Lower leg skin (tissue), 4 donors: ENCODE data around the gene TPM4. TPM values are rescaled to one million over a fixed set of nuclear protein-coding genes. Genes with fewer than 3 reads are reported as not detected.

Source experiments
- DNase-seq, 2 donors: peaks; one replicate each; pipeline ENCODE4 v3.0.0-alpha.2; 2019; ENCODE audit warnings: low spot score in 2 of 2
- H3K4me3 ChIP-seq: fragments of 200-600 bp; sonication (generic); 2 replicates; pipeline ENCODE4 v1.5.1; 2017; ENCODE audit warnings: mild to moderate bottlenecking, low read depth; ENCODE audit not compliant: poor library complexity, severe bottlenecking
- POLR2A ChIP-seq, 2 donors: fragments of 450-650 bp; IDR thresholded peaks; one replicate each; pipeline ENCODE4 v1.6.1; 2016 to 2017; ENCODE audit warnings: antibody characterized with exemption in 2 of 2, mild to moderate bottlenecking in 1 of 2, moderate library complexity in 1 of 2
- WGBS, 2 donors: methylation state at CpG; one replicate each; pipeline ENCODE4 v1.1.5; 2018; 5-methylcytosine and 5-hydroxymethylcytosine counted together
- intact Hi-C: fragments of 100-400 bp; cut with DNase I; formaldehyde crosslinking; loops from one replicate; pipeline ENCODE4 v1.15.0; 2023; ENCODE audit warnings: low total_unique reads
- total RNA-seq, 4 donors: library from RNA; depleted of rRNA; stranded (reverse); fragments of >200 nt; gene quantifications; one replicate each; pipeline ENCODE4 v1.1.0, GENCODE V29; 2016
- TF ChIP-seq, protein P1 (sequence below), 3 donors: fragments of 450-650 bp; IDR thresholded peaks; one replicate each; pipeline ENCODE4 v1.5.1; 2016; ENCODE audit warnings: antibody characterized with exemption in 3 of 3, mild to moderate bottlenecking in 3 of 3, moderate library complexity in 2 of 3

The TPM4 gene
- total RNA-seq, 4 donors from 2014 or later = 217 to 303 (median 267) TPM

DNA sequence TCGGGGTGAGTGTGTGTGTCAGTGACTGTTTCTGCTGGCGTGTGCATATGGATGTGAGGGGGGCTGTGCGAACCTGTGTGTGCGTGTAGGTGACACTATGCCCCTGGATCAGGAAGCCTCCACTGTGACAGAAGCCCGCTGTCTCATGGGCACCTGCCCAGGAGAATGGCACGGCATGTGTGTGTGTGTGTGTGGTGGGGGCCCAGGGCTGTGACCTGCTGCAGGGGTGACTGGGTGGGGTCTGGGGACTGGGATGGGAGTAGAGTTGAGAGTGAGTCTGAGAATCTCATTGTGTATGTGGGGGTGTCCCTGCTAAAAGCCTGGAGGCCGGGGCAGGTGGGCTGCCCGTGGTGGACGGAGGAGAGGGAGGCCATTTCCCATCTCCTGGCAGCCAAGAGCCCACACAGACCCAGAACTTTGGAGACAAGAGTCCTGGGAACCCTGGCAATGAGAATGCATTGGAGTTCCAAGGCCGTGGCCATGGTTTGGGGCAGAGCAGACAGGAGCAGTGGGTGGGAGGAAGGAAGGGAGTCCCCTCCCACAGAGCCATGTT lies 6.4 kb upstream of the TPM4 start:
- intact Hi-C loops = no loop called here
- TF ChIP-seq POLR2A (IDR thresholded peaks at IDR 0.05) = no peak

DNA sequence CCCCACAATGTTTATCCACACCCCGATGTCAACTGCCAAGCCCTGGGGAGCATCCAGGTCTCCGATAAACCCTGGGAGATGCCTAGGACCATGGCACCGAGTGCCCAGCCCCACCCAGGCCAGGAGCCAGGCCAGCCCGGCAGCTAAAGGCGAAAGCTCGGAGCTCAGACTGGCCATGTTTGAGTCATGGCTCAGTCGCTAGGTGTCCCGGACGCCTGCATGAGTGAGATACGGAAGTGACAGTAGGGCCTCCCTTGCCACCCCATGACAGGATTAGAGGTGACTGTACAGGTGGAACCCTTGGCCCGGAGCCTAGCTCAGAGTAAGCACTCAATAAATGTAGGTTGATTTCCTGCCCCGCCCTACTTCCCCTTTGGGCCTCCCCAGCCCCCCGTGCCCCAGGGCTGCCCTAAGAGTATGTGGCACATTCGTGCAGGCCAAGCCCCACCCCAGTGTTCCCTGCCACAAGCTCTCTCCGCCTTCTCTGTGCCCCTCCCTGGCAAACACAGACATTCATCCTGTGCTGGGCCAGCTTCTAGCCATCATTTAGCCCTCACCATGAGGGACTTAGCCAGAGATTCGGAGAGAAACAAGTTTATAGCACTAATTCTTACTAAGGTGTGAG lies 5.8 kb upstream of the TPM4 start:
- WGBS, 2 donors = 21 to 37% methylated on average over 16 of the region's 16 CpGs
- TF ChIP-seq, protein P1, sequence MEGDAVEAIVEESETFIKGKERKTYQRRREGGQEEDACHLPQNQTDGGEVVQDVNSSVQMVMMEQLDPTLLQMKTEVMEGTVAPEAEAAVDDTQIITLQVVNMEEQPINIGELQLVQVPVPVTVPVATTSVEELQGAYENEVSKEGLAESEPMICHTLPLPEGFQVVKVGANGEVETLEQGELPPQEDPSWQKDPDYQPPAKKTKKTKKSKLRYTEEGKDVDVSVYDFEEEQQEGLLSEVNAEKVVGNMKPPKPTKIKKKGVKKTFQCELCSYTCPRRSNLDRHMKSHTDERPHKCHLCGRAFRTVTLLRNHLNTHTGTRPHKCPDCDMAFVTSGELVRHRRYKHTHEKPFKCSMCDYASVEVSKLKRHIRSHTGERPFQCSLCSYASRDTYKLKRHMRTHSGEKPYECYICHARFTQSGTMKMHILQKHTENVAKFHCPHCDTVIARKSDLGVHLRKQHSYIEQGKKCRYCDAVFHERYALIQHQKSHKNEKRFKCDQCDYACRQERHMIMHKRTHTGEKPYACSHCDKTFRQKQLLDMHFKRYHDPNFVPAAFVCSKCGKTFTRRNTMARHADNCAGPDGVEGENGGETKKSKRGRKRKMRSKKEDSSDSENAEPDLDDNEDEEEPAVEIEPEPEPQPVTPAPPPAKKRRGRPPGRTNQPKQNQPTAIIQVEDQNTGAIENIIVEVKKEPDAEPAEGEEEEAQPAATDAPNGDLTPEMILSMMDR (IDR thresholded peaks at IDR 0.05) = no peak
- no peak for TF ChIP-seq POLR2A (IDR thresholded peaks at IDR 0.05)
- intact Hi-C loops = no loop called here
- H3K4me3 ChIP-seq = no peak overlapping the region
- peak; percentile 86 to 95 for DNase-seq

More for the DNA sequence above, 6.4 kb upstream of the TPM4 start:
- peak in 1 of 2 donors; percentile 85 for DNase-seq
- no peak overlapping the region for H3K4me3 ChIP-seq
- 55 to 57% methylated on average over 8 to 10 of the region's 10 CpGs for WGBS, 2 donors

DNA sequence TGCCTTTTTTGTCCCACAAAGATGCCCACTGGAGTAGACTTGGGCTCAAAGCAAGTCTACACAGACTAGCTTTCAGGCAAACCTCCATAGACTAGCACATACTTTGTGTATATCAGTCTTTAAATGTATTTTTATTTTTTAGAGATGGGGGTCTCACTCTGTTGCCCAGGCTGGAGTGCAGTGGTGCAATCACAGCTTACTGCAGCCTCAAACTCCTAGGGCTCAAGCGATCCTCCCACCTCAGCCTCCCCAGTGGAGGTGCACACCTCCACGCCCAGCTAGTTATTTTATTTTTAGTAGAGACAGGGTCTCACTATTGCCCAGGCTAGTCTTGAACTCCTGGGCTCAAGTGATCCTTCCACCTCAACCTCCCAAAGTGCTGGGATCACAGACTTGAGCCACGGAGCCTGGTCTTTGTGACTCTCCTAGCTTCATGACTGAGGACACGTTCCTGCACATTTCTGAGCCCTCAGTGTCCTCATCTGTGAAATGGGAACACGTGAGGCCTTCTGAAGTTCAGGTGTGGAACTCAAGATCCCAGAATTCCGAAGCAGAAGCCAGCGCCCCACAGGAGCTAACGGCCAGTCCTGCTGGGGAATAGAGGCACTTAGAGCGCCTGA lies 5.1 kb upstream of the TPM4 start:
- no peak for DNase-seq
- TF ChIP-seq POLR2A (IDR thresholded peaks at IDR 0.05) = no peak
- TF ChIP-seq, protein P1 (IDR thresholded peaks at IDR 0.05) = no peak
- no peak overlapping the region for H3K4me3 ChIP-seq
- intact Hi-C loops = no loop called here
- 87 to 90% methylated on average over 8 to 9 of the region's 9 CpGs for WGBS, 2 donors

DNA sequence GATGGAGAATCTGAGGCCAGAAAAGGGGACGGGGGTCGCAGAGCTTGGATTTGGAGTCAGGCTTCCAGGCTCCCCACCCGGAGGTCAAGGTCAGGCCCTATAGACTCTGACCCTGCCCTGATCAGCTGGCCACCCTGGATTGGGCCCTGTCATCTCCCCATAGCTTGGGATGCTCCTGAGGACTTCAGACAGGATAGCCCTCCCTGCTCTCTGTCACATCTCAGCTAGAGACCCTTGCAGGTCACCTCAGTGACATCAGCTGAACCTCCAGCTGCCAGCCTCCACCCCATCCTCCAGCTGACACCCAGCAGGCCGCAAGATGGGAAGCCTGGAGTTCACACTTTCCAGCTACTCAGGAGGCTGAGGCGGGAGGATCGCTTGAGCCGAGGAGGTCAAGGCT lies 2.8 kb upstream of the TPM4 start:
- 92% methylated on average over 7 of the region's 7 CpGs for WGBS, 2 donors
- no peak overlapping the region for H3K4me3 ChIP-seq
- no peak for DNase-seq
- TF ChIP-seq, protein P1 (IDR thresholded peaks at IDR 0.05) = no peak
- TF ChIP-seq POLR2A (IDR thresholded peaks at IDR 0.05) = no peak
- intact Hi-C loops = no loop called here

DNA sequence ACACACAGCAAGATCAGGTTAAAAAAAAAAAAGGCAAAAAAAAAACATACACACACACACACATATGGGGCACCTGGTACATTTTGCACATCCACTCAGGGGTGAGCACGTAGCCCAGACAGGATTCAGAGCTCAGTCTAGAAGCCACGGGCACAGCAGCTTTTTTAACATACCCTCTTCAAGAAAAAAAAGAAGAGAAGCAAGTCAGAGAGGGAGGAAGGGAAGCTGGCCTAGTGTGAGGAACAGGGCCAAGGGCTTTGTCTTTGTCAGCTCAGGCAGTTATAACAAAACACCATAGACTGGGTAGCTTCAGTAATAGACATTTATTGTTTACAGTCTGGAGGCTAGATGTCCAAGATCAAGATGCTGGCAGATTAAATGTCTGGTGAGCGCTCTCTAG lies 2.3 kb upstream of the TPM4 start:
- intact Hi-C loops = no loop called here
- no peak overlapping the region for H3K4me3 ChIP-seq
- no peak for TF ChIP-seq POLR2A (IDR thresholded peaks at IDR 0.05)
- TF ChIP-seq, protein P1 (IDR thresholded peaks at IDR 0.05) = no peak
- WGBS, 2 donors = 51 to 70% methylated on average over 3 of the region's 3 CpGs
- no peak for DNase-seq

DNA sequence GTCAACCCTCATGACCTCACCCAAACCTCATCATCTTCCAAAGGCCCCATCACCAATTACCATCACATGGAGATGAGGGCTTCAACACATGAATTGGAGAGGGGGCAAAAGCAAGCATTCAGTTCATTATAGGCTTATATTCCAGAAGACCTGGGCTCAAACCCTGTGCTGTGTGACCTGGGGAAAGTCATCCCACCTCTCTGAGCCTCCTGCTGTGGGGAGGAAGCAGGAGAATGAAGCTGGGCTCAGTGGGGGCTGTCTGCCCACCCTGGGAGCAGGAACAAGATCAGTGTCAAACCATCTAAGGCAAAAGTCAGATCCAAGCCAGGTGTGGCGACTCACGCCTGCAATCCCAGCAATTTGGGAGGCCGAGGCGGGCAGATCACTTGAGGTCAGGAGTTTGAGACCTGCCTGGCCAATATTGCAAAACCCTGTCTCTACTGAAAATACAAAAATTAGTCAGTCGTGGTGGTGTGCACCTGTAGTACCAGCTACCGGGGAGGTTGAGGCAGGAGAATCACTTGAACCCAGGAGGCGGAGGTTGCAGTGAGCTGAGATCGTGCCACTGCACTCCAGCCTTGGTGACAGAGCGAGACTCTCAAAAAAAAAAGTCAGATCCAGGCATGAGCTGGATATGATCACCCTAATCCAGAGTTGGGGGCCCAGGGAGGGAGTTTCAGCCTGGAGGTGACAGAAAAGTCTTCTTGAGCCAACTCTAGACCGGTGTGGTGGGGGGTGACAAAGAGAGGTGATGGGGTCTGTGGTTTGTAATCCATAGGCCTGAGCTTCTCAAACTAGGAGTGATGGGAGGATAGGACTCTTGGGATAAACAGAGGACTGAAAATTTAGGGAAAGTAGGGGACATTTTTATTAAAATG lies 1.6 kb upstream of the TPM4 start:
- intact Hi-C loops = no loop called here
- no peak overlapping the region for H3K4me3 ChIP-seq
- TF ChIP-seq, protein P1 (IDR thresholded peaks at IDR 0.05) = no peak
- TF ChIP-seq POLR2A (IDR thresholded peaks at IDR 0.05) = no peak
- WGBS, 2 donors = 91 to 93% methylated on average over 10 of the region's 10 CpGs
- DNase-seq = no peak
